Esophagus squamous epithelium (tissue), 5 donors: ENCODE data around the gene XRCC4. TPM values are rescaled to one million over a fixed set of nuclear protein-coding genes. Genes with fewer than 3 reads are reported as not detected.

Source experiments
- DNase-seq: peaks from one replicate; lab custom pipeline; 2025; lab: John Stamatoyannopoulos, UW
- H3K27ac ChIP-seq, 4 donors: fragments of 200-600 bp; sonication (generic); one replicate each; pipeline ENCODE4 v1.5.1; 2016 to 2019; ENCODE audit warnings: mild to moderate bottlenecking in 1 of 4
- H3K27me3 ChIP-seq, 4 donors: fragments of 200-600 bp; sonication (generic); 1 replicate in 3 of 4; 2 replicates in 1 of 4; pipeline versions ENCODE4 v1.5.1 to v1.6.0; 2017 to 2021; ENCODE audit warnings: antibody characterized with exemption in 1 of 4
- H3K36me3 ChIP-seq, 3 donors: fragments of 200-600 bp; sonication (generic); one replicate each; pipeline ENCODE4 v1.5.1; 2016 to 2019
- H3K4me1 ChIP-seq, 3 donors: fragments of 200-600 bp; sonication (generic); one replicate each; pipeline ENCODE4 v1.5.1; 2017 to 2019
- H3K4me3 ChIP-seq, 4 donors: fragments of 200-600 bp; sonication (generic); 1 replicate in 3 of 4; 2 replicates in 1 of 4; pipeline ENCODE4 v1.5.1; 2016 to 2019; ENCODE audit warnings: mild to moderate bottlenecking in 2 of 4, moderate library complexity in 1 of 4
- H3K9me3 ChIP-seq, 3 donors: fragments of 200-600 bp; sonication (generic); one replicate each; pipeline ENCODE4 v1.5.1; 2016 to 2019
- POLR2A ChIP-seq, 4 donors: fragments of 450-650 bp; IDR thresholded peaks; one replicate each; pipeline ENCODE4 v1.6.1; 2017; ENCODE audit warnings: antibody characterized with exemption in 4 of 4, mild to moderate bottlenecking in 4 of 4, moderate library complexity in 3 of 4
- WGBS, 2 donors: methylation state at CpG; one replicate each; pipeline ENCODE4 v1.1.5; 2018; 5-methylcytosine and 5-hydroxymethylcytosine counted together
- intact Hi-C: fragments of 100-400 bp; cut with DNase I; formaldehyde crosslinking; loops from one replicate; pipeline ENCODE4 v1.15.0; 2022
- total RNA-seq, 4 donors: library from RNA; depleted of rRNA; stranded (reverse); fragments of >200 nt; gene quantifications; one replicate each; pipeline ENCODE4 v1.1.0, GENCODE V29; 2016
- TF ChIP-seq, protein P1 (sequence below), 6 experiments: fragments of 450-650 bp in 4 of 6; fragments of 200-600 bp in 2 of 6; sonication (generic) in 2 of 6; IDR thresholded peaks; one replicate each; pipeline ENCODE4 v1.5.1; 2016 to 2019; ENCODE audit warnings: antibody characterized with exemption in 6 of 6, mild to moderate bottlenecking in 4 of 6, moderate library complexity in 4 of 6
- donor health status: DM: yes; HTN: yes; CAD: no.

Gene XRCC4
- total RNA-seq, 4 donors from 2014 or later, result 2.9 to 10.3 (median 7.4) TPM

DNA sequence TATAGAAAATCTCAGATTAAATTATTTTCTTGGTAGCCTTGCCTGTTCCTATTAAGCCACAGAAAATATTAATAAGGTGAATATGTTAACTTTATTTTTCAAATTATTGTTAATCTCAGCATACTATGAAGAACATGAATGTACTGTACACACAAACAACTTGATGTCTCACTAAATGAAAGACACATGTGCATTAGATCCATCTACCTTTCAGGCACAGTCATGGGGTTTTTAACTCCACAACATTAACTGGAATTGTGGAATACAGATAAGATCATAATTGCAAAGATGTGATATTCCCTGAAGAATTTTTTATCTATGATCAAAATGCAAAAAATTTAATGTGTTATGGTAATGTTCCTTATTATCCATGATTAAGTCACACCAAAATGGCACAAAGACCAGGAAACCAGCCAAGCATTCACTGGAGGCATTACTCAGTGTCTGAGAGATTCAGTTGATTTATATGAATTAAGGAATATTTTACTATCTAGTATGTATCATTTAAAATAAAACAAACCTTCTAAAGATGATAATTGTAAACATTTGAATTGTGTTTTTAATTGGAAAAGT lies 244.2 kb downstream of the XRCC4 start:
- Histone ChIP-seq H3K9me3 (no peaks in the 10 kb centered on the region), H3K27me3 (no peaks in the 10 kb centered on the region), H3K4me1 (no peaks in the 10 kb centered on the region), H3K4me3 (no peak overlapping the region), H3K36me3 (no peaks in the 10 kb centered on the region), H3K27ac (no peak overlapping the region)
- intact Hi-C loops, result no loop called here
- TF ChIP-seq, protein P1, sequence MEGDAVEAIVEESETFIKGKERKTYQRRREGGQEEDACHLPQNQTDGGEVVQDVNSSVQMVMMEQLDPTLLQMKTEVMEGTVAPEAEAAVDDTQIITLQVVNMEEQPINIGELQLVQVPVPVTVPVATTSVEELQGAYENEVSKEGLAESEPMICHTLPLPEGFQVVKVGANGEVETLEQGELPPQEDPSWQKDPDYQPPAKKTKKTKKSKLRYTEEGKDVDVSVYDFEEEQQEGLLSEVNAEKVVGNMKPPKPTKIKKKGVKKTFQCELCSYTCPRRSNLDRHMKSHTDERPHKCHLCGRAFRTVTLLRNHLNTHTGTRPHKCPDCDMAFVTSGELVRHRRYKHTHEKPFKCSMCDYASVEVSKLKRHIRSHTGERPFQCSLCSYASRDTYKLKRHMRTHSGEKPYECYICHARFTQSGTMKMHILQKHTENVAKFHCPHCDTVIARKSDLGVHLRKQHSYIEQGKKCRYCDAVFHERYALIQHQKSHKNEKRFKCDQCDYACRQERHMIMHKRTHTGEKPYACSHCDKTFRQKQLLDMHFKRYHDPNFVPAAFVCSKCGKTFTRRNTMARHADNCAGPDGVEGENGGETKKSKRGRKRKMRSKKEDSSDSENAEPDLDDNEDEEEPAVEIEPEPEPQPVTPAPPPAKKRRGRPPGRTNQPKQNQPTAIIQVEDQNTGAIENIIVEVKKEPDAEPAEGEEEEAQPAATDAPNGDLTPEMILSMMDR (IDR thresholded peaks at IDR 0.05), result no peak
- no peak for TF ChIP-seq POLR2A (IDR thresholded peaks at IDR 0.05)
- no peak for DNase-seq

DNA sequence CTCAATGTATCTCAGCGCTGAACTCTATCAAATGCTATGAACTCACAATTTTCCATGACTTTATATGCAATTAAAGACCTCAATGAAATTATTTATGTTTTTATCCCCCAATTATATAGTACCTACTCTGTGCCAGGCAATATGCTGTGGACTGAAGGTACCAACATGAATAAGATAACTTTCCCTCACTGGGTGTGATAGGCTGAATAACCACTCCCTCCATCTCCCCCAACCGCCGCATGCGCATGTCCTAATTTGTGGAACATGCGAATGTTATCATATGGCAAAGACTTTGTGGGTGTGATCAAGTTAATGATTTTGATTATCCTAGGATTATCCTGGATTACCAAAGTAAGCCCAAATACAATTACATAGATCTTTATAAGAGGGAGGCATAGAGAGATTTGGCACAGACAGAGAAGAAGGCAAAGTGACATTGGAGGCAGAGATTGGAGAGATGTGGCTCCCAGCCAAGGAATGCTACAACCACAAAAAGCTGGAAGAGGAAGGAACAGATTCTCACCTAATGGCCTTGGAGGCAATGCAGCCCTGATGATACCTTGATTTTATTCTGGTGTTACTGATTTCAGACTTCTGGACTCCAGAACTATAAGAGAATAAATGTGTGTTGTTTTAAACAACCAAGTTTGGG lies 245.1 kb downstream of the XRCC4 start:
- intact Hi-C loops, result no loop called here
- Histone ChIP-seq H3K27ac (no peak overlapping the region), H3K4me1 (no peaks in the 10 kb centered on the region), H3K4me3 (no peak overlapping the region), H3K27me3 (no peaks in the 10 kb centered on the region), H3K36me3 (no peaks in the 10 kb centered on the region), H3K9me3 (no peaks in the 10 kb centered on the region)
- TF ChIP-seq POLR2A (IDR thresholded peaks at IDR 0.05), result no peak
- TF ChIP-seq, protein P1 (IDR thresholded peaks at IDR 0.05), result no peak
- WGBS, 2 donors, result 87 to 88% methylated on average over 5 of the region's 5 CpGs
- no peak for DNase-seq

DNA sequence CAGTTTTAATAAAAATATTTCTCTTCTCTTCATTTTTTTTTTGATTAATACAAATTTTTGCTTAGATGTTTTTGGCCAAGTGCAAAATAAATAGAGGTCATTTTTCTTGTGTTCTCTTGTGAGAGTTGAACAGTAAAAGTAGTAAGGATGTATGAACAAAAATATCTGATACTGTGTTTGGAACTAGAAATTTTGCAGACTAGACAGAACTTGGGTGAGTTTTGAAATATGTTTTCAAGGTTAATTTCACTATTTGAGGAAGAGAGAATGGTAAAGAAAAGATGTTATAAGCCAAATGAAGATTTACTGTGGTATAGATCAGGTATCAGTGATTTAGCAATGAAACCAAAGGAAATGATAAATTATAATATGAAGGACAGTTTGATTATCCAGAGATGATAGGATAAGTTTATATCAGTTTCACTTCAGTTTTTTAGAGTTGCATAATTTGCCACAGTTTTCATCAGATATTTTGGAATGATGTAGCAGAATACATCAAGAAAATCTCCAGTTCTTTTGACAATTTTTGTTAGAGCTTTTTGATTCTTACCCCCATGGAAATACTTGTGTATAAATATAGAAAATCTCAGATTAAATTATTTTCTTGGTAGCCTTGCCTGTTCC lies 246.3 kb downstream of the XRCC4 start:
- no peak for DNase-seq
- intact Hi-C loops, result no loop called here
- H3K4me1 ChIP-seq, result no peaks in the 10 kb centered on the region

DNA sequence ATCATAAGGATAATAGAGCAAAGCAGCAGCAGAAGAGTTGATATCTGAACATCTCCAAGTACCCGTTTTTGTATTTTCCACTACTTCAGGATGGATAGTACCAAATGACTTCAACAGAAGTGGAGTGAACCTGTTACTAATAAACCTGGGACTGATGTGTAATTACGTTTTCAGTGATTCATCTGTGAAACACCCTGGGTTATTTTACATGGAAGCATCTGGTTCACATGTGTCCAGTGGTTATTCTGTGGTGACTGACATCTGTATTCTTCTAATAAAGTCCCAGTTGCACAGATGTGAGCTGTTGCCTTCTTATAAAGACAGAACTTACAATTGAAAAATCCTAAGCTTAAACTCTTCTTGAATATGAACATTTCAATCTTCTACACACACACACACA lies 254.5 kb downstream of the XRCC4 start:
- Histone ChIP-seq H3K27me3 (no peaks in the 10 kb centered on the region), H3K9me3 (no peaks in the 10 kb centered on the region), H3K36me3 (no peaks in the 10 kb centered on the region), H3K4me3 (no peak overlapping the region), H3K4me1 (no peaks in the 10 kb centered on the region), H3K27ac (no peak overlapping the region)
- DNase-seq, result no peak
- WGBS, 2 donors, result 54 to 79% methylated on average over 2 of the region's 2 CpGs
- TF ChIP-seq, protein P1 (IDR thresholded peaks at IDR 0.05), result no peak
- no peak for TF ChIP-seq POLR2A (IDR thresholded peaks at IDR 0.05)
- intact Hi-C loops, result no loop called here

More for the DNA sequence above, 246.3 kb downstream of the XRCC4 start:
- H3K27me3 ChIP-seq, result no peaks in the 10 kb centered on the region
- H3K27ac ChIP-seq, result no peak overlapping the region
- no peak overlapping the region for H3K4me3 ChIP-seq
- no peaks in the 10 kb centered on the region for H3K36me3 ChIP-seq
- H3K9me3 ChIP-seq, result no peaks in the 10 kb centered on the region
- TF ChIP-seq, protein P1 (IDR thresholded peaks at IDR 0.05), result no peak
- no peak for TF ChIP-seq POLR2A (IDR thresholded peaks at IDR 0.05)

DNA sequence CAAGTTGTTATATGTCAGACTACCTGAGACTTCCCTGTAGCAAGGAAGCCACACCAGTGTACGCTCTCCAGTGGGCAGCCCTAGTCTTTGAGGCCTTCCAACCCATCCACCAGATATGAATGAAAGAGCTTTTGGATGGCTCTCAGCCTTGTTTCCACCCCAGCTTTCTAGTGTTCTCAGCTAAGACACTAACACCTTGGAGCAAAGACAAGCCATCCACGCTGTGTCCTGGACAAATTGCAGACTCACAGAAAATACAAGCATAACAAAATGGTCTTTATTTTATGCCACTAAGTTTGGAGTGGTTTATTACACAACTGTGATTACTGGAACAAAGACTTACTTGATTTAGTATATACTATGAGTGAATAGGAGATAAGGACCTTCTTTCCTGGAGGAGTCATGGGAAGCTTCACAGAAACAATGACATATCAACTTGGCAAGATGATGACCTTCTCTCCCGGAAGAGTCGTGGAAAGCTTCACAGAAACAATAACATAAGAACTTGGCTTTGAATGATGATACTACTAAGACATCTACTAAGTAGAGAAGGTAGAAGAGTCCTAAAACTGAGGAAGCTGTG lies 260.2 kb downstream of the XRCC4 start:
- no peak for DNase-seq
- WGBS, 2 donors, result 89 to 91% methylated on average over 2 to 4 of the region's 4 CpGs
- no peak for TF ChIP-seq POLR2A (IDR thresholded peaks at IDR 0.05)
- TF ChIP-seq, protein P1 (IDR thresholded peaks at IDR 0.05), result no peak
- no peaks in the 10 kb centered on the region for H3K27me3 ChIP-seq
- intact Hi-C loops, result no loop called here
- H3K4me3 ChIP-seq, result no peak overlapping the region
- H3K9me3 ChIP-seq, result no peaks in the 10 kb centered on the region
- no peaks in the 10 kb centered on the region for H3K4me1 ChIP-seq
- no peak overlapping the region for H3K27ac ChIP-seq
- H3K36me3 ChIP-seq, result no peaks in the 10 kb centered on the region
